Endothelial cell of umbilical vein (primary cell): Measurements from ENCODE around the gene ACTA2. TPM values are rescaled to one million over a fixed set of nuclear protein-coding genes. Genes with fewer than 3 reads are reported as not detected.

Source experiments
- BruUV-seq: library from RNA; stranded (reverse); fragments of 400-500 nt; replicated peaks from 2 replicates; lab custom pipeline; 2021; lab: Mats Ljungman, UMichigan
- CTCF ChIA-PET: fragments of 300-600, 350-600 bp; sonication (Branson Sonifier 250); formaldehyde crosslinking; loops from one replicate; lab custom pipeline; 2021; ENCODE audit warnings: antibody characterized with exemption, inconsistent platforms; lab: Charles Lee
- POLR2A ChIA-PET: fragments of 300-600, 350-600 bp; sonication (Branson Sonifier 250); formaldehyde crosslinking; loops from one replicate; lab custom pipeline; 2021; ENCODE audit warnings: antibody characterized with exemption, inconsistent platforms; lab: Charles Lee
- DNase-seq: peaks from one replicate; pipeline ENCODE4 v3.0.0-alpha.2; 2011; ENCODE audit warnings: low read depth, low spot score
- FAIRE-seq: peaks from 2 replicates; lab custom pipeline; 2011; peaks lifted over from hg19 to GRCh38; lab: Jason Lieb, UNC
- H2AFZ ChIP-seq: 2 replicates; pipeline ENCODE4 v1.6.0; 2012; ENCODE audit warnings: low read depth, low read length, control low read depth, inconsistent platforms
- H3K27ac ChIP-seq: 2 replicates; pipeline ENCODE4 v1.5.1; 2011; ENCODE audit warnings: low read depth, mild to moderate bottlenecking, control low read depth, low read length, moderate library complexity; ENCODE audit not compliant: insufficient read depth
- H3K27me3 ChIP-seq, 2 experiments: 2 replicates each; pipeline versions ENCODE4 v1.6.0 to v1.6.1; 2011; ENCODE audit warnings: low read length in 2 of 2, mixed read lengths in 1 of 2; ENCODE audit not compliant: control insufficient read depth in 2 of 2, insufficient read depth in 2 of 2
- H3K36me3 ChIP-seq, 2 experiments: 2 replicates in 1 of 2; 3 replicates in 1 of 2; pipeline ENCODE4 v1.5.1; 2011; ENCODE audit warnings: low read length in 2 of 2, mild to moderate bottlenecking in 1 of 2, moderate library complexity in 1 of 2; ENCODE audit not compliant: control insufficient read depth in 2 of 2, insufficient read depth in 2 of 2; ENCODE audit errors: extremely low read depth in 1 of 2
- H3K4me1 ChIP-seq: 3 replicates; pipeline ENCODE4 v1.5.1; 2011; ENCODE audit warnings: mild to moderate bottlenecking, low read length; ENCODE audit not compliant: control insufficient read depth, insufficient read depth; ENCODE audit errors: extremely low read depth
- H3K4me2 ChIP-seq: 2 replicates; pipeline ENCODE4 v1.6.1; 2011; ENCODE audit warnings: low read length, control low read depth, mixed read lengths; ENCODE audit not compliant: insufficient read depth
- H3K4me3 ChIP-seq, 3 experiments: fragments of 200-600 bp in 1 of 3; sonication (generic), shearing (Covaris generic) in 1 of 3; replicated peaks in 1 of 3; 2 replicates each; pipeline ENCODE4 v1.5.1; 2011 to 2016; ENCODE audit warnings: control low read depth in 3 of 3, low read length in 3 of 3, mild to moderate bottlenecking in 2 of 3, inconsistent platforms in 1 of 3, low read depth in 1 of 3, moderate library complexity in 1 of 3; ENCODE audit not compliant: insufficient read depth in 1 of 3
- H3K79me2 ChIP-seq: 2 replicates; pipeline ENCODE4 v1.6.0; 2012; ENCODE audit warnings: low read length, inconsistent platforms; ENCODE audit not compliant: control insufficient read depth, insufficient read depth
- H3K9ac ChIP-seq: replicated peaks from 2 replicates; pipeline ENCODE3; 2011; ENCODE audit warnings: low read length, control low read depth; ENCODE audit not compliant: insufficient read depth; ENCODE audit errors: extremely low read depth
- H3K9me1 ChIP-seq: replicated peaks from 3 replicates; pipeline ENCODE4 v1.6.0; 2011; ENCODE audit warnings: mild to moderate bottlenecking, low read length; ENCODE audit not compliant: control insufficient read depth, insufficient read depth; ENCODE audit errors: extremely low read depth
- H3K9me3 ChIP-seq: replicated peaks from 2 replicates; pipeline ENCODE4 v1.5.1; 2012; ENCODE audit warnings: low read length, inconsistent platforms; ENCODE audit not compliant: control insufficient read depth, insufficient read depth
- H4K20me1 ChIP-seq: replicated peaks from 2 replicates; pipeline ENCODE3; 2011; ENCODE audit warnings: mild to moderate bottlenecking, low read length; ENCODE audit not compliant: control insufficient read depth, insufficient read depth; ENCODE audit errors: extremely low read depth
- CTCF ChIP-seq, 2 donors: IDR thresholded peaks; 1 replicate in 1 of 2; 2 replicates in 1 of 2; pipeline ENCODE4 v1.5.1; 2011; ENCODE audit warnings: low read length in 2 of 2, mild to moderate bottlenecking in 2 of 2, moderate library complexity in 2 of 2, control low read depth in 1 of 2, inconsistent platforms in 1 of 2, low read depth in 1 of 2; ENCODE audit not compliant: insufficient read depth in 1 of 2; ENCODE audit errors: extremely low read depth in 1 of 2
- EZH2 ChIP-seq: IDR thresholded peaks from 2 replicates; pipeline ENCODE4 v1.6.1; 2012; ENCODE audit warnings: borderline replicate concordance, low read depth, mild to moderate bottlenecking, moderate library complexity, low read length, inconsistent platforms; ENCODE audit not compliant: severe bottlenecking
- FOS ChIP-seq: IDR thresholded peaks from 2 replicates; pipeline ENCODE4 v1.6.1; 2011; ENCODE audit warnings: mild to moderate bottlenecking, low read length, moderate library complexity, borderline replicate concordance; ENCODE audit not compliant: insufficient read depth
- GATA2 ChIP-seq: IDR thresholded peaks from 2 replicates; pipeline ENCODE4 v1.7.0; 2011; ENCODE audit warnings: low read depth, mild to moderate bottlenecking, moderate library complexity, mixed read lengths, low read length; ENCODE audit not compliant: insufficient read length, insufficient read depth
- JUN ChIP-seq: IDR thresholded peaks from 2 replicates; pipeline ENCODE4 v1.6.1; 2011; ENCODE audit warnings: borderline replicate concordance, low read depth; ENCODE audit not compliant: insufficient read length, insufficient read depth
- MAX ChIP-seq: IDR thresholded peaks from 2 replicates; pipeline ENCODE4 v1.6.1; 2011; ENCODE audit not compliant: insufficient read depth, insufficient read length
- MYC ChIP-seq: IDR thresholded peaks from one replicate; pipeline ENCODE4 v1.6.1; 2011; ENCODE audit warnings: mild to moderate bottlenecking, low read depth, low read length
- POLR2A ChIP-seq: IDR thresholded peaks from 2 replicates; pipeline ENCODE4 v1.6.1; 2012; ENCODE audit warnings: low read depth, mild to moderate bottlenecking, control low read depth, low read length
- POLR2AphosphoS5 ChIP-seq: IDR thresholded peaks from 2 replicates; pipeline ENCODE4 v1.6.1; 2012; ENCODE audit warnings: low read depth, mild to moderate bottlenecking, control low read depth, low read length, moderate library complexity; ENCODE audit not compliant: insufficient read depth
- dilution Hi-C: fragments of 300-500 bp; cut with MboI; formaldehyde crosslinking; loops from one replicate; pipeline ENCODE4 v1.15.0; 2019; ENCODE audit warnings: low sequenced_read_pairs; ENCODE audit not compliant: extremely low pct_ligation_motif_present
- intact Hi-C: fragments of 100-400 bp; cut with micrococcal nuclease; formaldehyde crosslinking; loops from one replicate; pipeline ENCODE4 v1.10.0; 2022
- polyA plus RNA-seq, 4 experiments: library from polyadenylated mRNA; depleted of rRNA in 3 of 4; stranded (reverse) in 3 of 4; unstranded in 1 of 4; fragments of >200 nt; gene quantifications; 2 replicates each; pipeline versions ENCODE4 v1.2.1 to v1.2.3, GENCODE V29; 2011 to 2012; ENCODE audit warnings: missing spikeins in 1 of 4
- total RNA-seq: library from RNA; stranded (reverse); gene quantifications from 2 replicates; pipeline ENCODE4 v1.2.3, GENCODE V29; 2021

ACTA2 gene
- total and polyA plus RNA-seq, 2 donors (not counting 3 experiments of a cell fraction or from before 2014, with no cell fraction given): 6.3 to 9.7 TPM

GRCh38 chr10:88975377-88975720 lies 22.8 kb upstream of the ACTA2 start:
- H3K79me2 ChIP-seq: no peaks in the 10 kb centered on the region
- H2AFZ ChIP-seq: peak overlapping the region; percentile 95
- H3K9me1 ChIP-seq: no peaks in the 10 kb centered on the region
- H3K4me2 ChIP-seq: peak overlapping the region; percentile 98
- no peak for DNase-seq
- ChIA-PET POLR2A (no interaction called here), CTCF (interaction anchor here (0.7 to 2.8 kb wide), 3 partner anchors 12 to 242 kb away, joined by 3 to 18 read pairs (median 3); no protein-coding TSS in a partner anchor)
- H4K20me1 ChIP-seq: no peaks in the 10 kb centered on the region
- peak overlapping the region; percentile 61 for H3K9ac ChIP-seq
- H3K27me3 ChIP-seq: peaks cover 0 to 1% of the 10 kb centered on the region in 2 experiments
- H3K9me3 ChIP-seq: no peaks in the 10 kb centered on the region
- FAIRE-seq: no peak
- peak overlapping the region; percentile 30 to 96 (median 95) for H3K4me3 ChIP-seq
- H3K27ac ChIP-seq: peak overlapping the region; percentile 41
- intact Hi-C loops: no loop called here
- H3K4me1 ChIP-seq: peaks cover 8% of the 10 kb centered on the region
- no peaks in the 10 kb centered on the region for H3K36me3 ChIP-seq
- dilution Hi-C loops: loop anchor here (25.0 kb wide), 1 partner anchor 237 kb away; the partner anchor contains the start of gene CH25H
- no TSS peak for BruUV-seq
- TF ChIP-seq EZH2: no peak
- no peak for TF ChIP-seq POLR2A
- no peak for TF ChIP-seq JUN
- no peak for TF ChIP-seq FOS
- no peak for TF ChIP-seq MYC
- TF ChIP-seq GATA2: no peak
- no peak for TF ChIP-seq POLR2AphosphoS5
- no peak for TF ChIP-seq MAX
- no peak for TF ChIP-seq CTCF (IDR thresholded peaks at IDR 0.05; ENCODE audit: extremely low read depth in 1 of 2, insufficient read depth in 1 of 2, low read depth in 1 of 2, low read length in 2 of 2)
